Gastroesophageal sphincter (tissue), 3 donors: ENCODE data around the gene NTNG2.

Experiments used
- CTCF ChIP-seq, 4 experiments: fragments of 200-600 bp in 2 of 4; fragments of 450-650 bp in 2 of 4; sonication (generic) in 1 of 4; IDR thresholded peaks; one replicate each; pipeline ENCODE4 v1.5.1; 2017 to 2019; ENCODE audit warnings: antibody characterized with exemption in 4 of 4, mild to moderate bottlenecking in 2 of 4, moderate library complexity in 2 of 4
- POLR2AphosphoS5 ChIP-seq: sonication (generic); formaldehyde crosslinking; IDR thresholded peaks from one replicate; pipeline ENCODE4 v1.6.1; 2017; ENCODE audit warnings: antibody characterized with exemption

DNA sequence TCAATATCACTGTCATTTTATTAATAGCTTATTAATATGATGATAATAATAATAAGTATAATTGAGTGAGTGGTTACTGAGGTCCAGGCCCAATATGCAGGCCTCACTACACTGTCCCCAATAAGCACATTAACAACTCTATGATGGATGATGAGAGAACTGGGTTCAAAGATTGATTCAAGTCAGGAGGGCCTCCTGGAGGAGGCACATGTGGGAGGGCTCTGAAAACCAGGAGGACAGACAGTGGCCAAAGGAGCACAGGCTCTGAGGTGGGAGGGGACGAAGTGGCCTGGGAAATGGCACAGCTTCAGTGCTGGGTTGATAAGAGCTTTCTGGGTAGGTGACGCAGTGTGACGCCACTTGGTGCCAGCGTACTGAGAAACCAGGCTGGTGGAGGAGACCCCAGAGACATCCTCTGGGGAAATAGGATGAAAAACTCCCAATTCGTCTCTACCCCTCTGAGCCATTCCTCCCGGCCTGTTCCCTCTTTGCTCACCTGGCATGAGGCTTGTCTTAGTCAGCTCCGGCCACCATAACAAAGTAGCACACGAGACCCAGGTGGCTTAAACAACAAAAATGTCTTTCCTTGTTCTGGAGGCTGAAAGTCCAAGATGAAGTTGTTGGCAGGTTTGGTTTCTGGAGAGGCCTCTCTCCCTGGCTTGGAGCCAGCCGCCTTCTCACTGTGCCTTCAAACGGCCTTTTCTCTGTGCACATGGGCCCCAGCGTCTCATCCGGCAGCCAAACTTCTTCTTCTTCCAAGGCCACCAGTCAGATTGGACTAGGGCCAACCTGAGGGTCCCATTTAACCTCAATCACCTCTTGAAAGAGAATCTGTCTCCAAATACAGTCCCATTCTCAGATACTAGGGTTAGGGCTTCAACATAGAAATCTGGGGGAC is 31.6 kb downstream of the NTNG2 start:
- TF ChIP-seq POLR2AphosphoS5 (no peak), CTCF (IDR thresholded peaks at IDR 0.05) (no peak)
